ENCODE data around the gene ARNT2. TPM values are rescaled to one million over a fixed set of nuclear protein-coding genes. Genes with fewer than 3 reads are reported as not detected.

ARNT2 gene
- total and polyA plus RNA-seq, 3 experiments from 2014 or later = 0.11 to 0.13 TPM; not detected in 1

GRCh38 chr15:80431635-80432344 is 27.6 kb downstream of the ARNT2 start:
- Histone ChIP-seq H3K4me1 (ENCODE audit: insufficient read depth, low read length) (no peaks in the 10 kb centered on the region), H3K9me3 (ENCODE audit: low read length) (no peaks in the 10 kb centered on the region), H3K27ac (ENCODE audit: low read depth, low read length) (no peak overlapping the region), H3K36me3 (ENCODE audit: insufficient read depth, low read length) (no peaks in the 10 kb centered on the region), H3K27me3 (ENCODE audit: insufficient read depth, low read length, poor library complexity, severe bottlenecking) (no peaks in the 10 kb centered on the region), H3K4me3 (ENCODE audit: low read length) (no peak overlapping the region)
- Mint-ChIP-seq H3K36me3 (no peaks in the 10 kb centered on the region), H3K9me3 (no peaks in the 10 kb centered on the region), H3K27me3 (peaks cover 11 to 29% of the 10 kb centered on the region in 2 donors), H3K4me1 (no peaks in the 10 kb centered on the region), H3K4me3 (no peak overlapping the region), H3K27ac (peak overlapping the region in 1 of 8 donors; percentile 29)
- DNase-seq = no peak
- POLR2A ChIA-PET = no interaction called here
- CTCF ChIA-PET = no interaction called here

GRCh38 chr15:80432345-80432702 is 28.1 kb downstream of the ARNT2 start:
- DNase-seq = no peak
- no peak overlapping the region for H3K4me3 ChIP-seq (ENCODE audit: low read length)
- Mint-ChIP-seq H3K4me1 (no peaks in the 10 kb centered on the region), H3K9me3 (peaks cover 0 to 2% (median 0%) of the 10 kb centered on the region in 5 donors), H3K4me3 (no peak overlapping the region), H3K27ac (no peak overlapping the region), H3K27me3 (peaks cover 11 to 34% of the 10 kb centered on the region in 2 donors), H3K36me3 (no peaks in the 10 kb centered on the region)
- CTCF ChIA-PET = no interaction called here
- no peaks in the 10 kb centered on the region for H3K9me3 ChIP-seq (ENCODE audit: low read length)
- H3K27me3 ChIP-seq (ENCODE audit: insufficient read depth, low read length, poor library complexity, severe bottlenecking) = no peaks in the 10 kb centered on the region
- no peaks in the 10 kb centered on the region for H3K36me3 ChIP-seq (ENCODE audit: insufficient read depth, low read length)
- POLR2A ChIA-PET = no interaction called here
- H3K27ac ChIP-seq (ENCODE audit: low read depth, low read length) = no peak overlapping the region
- no peaks in the 10 kb centered on the region for H3K4me1 ChIP-seq (ENCODE audit: insufficient read depth, low read length)

- H3K9me3 Mint-ChIP-seq = peaks cover 0 to 2% (median 0%) of the 10 kb centered on the region in 5 donors
- POLR2A ChIA-PET = no interaction called here
- Histone ChIP-seq H3K4me3 (ENCODE audit: low read length) (no peak overlapping the region), H3K4me1 (ENCODE audit: insufficient read depth, low read length) (no peaks in the 10 kb centered on the region), H3K9me3 (ENCODE audit: low read length) (no peaks in the 10 kb centered on the region), H3K27ac (ENCODE audit: low read depth, low read length) (no peak overlapping the region), H3K36me3 (ENCODE audit: insufficient read depth, low read length) (no peaks in the 10 kb centered on the region), H3K27me3 (ENCODE audit: insufficient read depth, low read length, poor library complexity, severe bottlenecking) (no peaks in the 10 kb centered on the region)
- H3K36me3 Mint-ChIP-seq = no peaks in the 10 kb centered on the region
- DNase-seq = no peak
- no peak overlapping the region for H3K27ac Mint-ChIP-seq
- H3K4me1 Mint-ChIP-seq = no peaks in the 10 kb centered on the region
- H3K27me3 Mint-ChIP-seq = peaks cover 11 to 42% of the 10 kb centered on the region in 2 donors
- no peak overlapping the region for H3K4me3 Mint-ChIP-seq
- CTCF ChIA-PET = no interaction called here
Observed at GRCh38 chr15:80433836-80434235, 29.7 kb downstream of the ARNT2 start.

DNA sequence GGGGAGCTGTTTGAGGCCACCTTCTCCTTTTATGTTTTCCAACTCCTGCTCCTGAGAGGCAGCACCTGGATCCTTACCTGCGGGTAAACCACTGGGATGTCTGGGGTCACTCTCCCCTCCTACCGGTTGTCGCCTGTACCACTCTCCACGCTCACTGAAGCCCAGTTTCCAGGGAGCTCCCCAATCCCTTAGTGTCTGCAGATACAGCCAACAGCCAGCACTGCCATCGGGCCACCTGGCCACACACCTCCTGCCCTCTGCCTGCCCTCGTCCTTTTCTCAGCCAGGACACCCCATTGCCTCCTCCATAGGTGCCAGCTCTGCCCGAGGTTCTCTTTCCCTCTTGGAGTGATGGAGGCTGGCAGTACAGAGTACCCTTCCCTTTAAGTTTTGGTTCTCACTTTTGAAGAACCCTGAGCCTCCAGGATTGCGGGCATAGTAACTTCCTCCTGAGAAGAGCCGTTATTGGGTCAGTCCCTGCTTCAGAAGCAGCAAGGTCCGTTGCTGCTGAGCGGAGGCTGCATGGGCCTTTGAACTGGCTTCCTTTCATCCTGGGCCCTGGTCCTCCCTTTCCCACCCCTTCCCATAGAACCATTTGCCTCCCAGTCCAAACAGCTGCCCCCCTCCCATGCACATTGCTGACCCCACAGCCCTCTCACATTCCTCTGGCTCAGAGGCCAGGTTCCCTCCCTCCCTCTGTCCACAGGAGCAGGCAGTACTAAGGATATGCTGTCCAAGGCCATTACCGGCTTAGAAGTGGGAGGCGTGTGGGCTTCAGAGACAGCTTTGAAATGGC is 30.9 kb downstream of the ARNT2 start:
- H3K9me3 ChIP-seq (ENCODE audit: low read length) = no peaks in the 10 kb centered on the region
- no peak overlapping the region for H3K27ac ChIP-seq (ENCODE audit: low read depth, low read length)
- H3K27me3 ChIP-seq (ENCODE audit: insufficient read depth, low read length, poor library complexity, severe bottlenecking) = no peaks in the 10 kb centered on the region
- no peaks in the 10 kb centered on the region for H3K36me3 ChIP-seq (ENCODE audit: insufficient read depth, low read length)
- H3K4me1 Mint-ChIP-seq = no peaks in the 10 kb centered on the region
- H3K4me1 ChIP-seq (ENCODE audit: insufficient read depth, low read length) = no peaks in the 10 kb centered on the region
- no peak overlapping the region for H3K4me3 Mint-ChIP-seq
- H3K9me3 Mint-ChIP-seq = peaks cover 0 to 2% (median 0%) of the 10 kb centered on the region in 5 donors
- CTCF ChIA-PET = no interaction called here
- no peak for DNase-seq
- H3K27me3 Mint-ChIP-seq = peaks cover 7 to 52% of the 10 kb centered on the region in 2 donors
- no peaks in the 10 kb centered on the region for H3K36me3 Mint-ChIP-seq
- H3K27ac Mint-ChIP-seq = no peak overlapping the region
- POLR2A ChIA-PET = no interaction called here
- H3K4me3 ChIP-seq (ENCODE audit: low read length) = no peak overlapping the region

GRCh38 chr15:80436511-80437307 is 32.5 kb downstream of the ARNT2 start:
- Mint-ChIP-seq H3K27me3 (peaks cover 7 to 54% of the 10 kb centered on the region in 2 donors), H3K27ac (no peak overlapping the region), H3K9me3 (peaks cover 0 to 2% (median 0%) of the 10 kb centered on the region in 5 donors), H3K4me1 (no peaks in the 10 kb centered on the region), H3K36me3 (no peaks in the 10 kb centered on the region), H3K4me3 (no peak overlapping the region)
- CTCF ChIA-PET = no interaction called here
- POLR2A ChIA-PET = no interaction called here
- Histone ChIP-seq H3K36me3 (ENCODE audit: insufficient read depth, low read length) (no peaks in the 10 kb centered on the region), H3K4me3 (ENCODE audit: low read length) (no peak overlapping the region), H3K27me3 (ENCODE audit: insufficient read depth, low read length, poor library complexity, severe bottlenecking) (no peaks in the 10 kb centered on the region), H3K27ac (ENCODE audit: low read depth, low read length) (no peak overlapping the region), H3K9me3 (ENCODE audit: low read length) (no peaks in the 10 kb centered on the region), H3K4me1 (ENCODE audit: insufficient read depth, low read length) (no peaks in the 10 kb centered on the region)
- DNase-seq = no peak

DNA sequence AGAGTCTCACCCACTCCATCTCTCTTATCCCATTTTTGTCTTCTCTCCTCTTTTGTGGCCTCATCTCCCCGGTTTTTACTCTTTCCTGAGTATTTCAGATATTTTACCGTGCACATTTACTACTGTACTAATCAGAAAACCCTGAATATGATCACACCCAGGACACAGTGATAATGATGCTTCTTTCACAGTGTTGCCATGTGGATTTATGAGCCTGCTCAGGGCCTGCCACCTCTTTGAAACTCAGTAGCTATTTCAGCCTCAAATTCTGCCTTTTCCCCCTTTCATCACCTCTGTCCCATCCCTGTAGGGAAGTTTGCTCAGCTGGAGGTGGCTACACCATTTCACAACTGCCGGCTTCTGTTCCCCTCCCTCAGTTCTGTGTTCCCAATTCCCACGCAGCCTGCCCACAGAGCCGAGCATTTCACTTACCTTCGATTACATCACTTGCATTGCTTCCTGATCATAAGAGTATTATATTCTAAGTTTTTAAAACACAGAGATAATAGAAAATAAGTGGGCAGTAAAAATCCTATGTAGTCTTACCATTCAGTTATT is 33.2 kb downstream of the ARNT2 start:
- Mint-ChIP-seq H3K4me3 (no peak overlapping the region), H3K4me1 (no peaks in the 10 kb centered on the region), H3K27me3 (peaks cover 7 to 58% of the 10 kb centered on the region in 2 donors), H3K27ac (no peak overlapping the region), H3K36me3 (no peaks in the 10 kb centered on the region), H3K9me3 (peaks cover 0 to 2% (median 0%) of the 10 kb centered on the region in 5 donors)
- POLR2A ChIA-PET = no interaction called here
- H3K27me3 ChIP-seq (ENCODE audit: insufficient read depth, low read length, poor library complexity, severe bottlenecking) = no peaks in the 10 kb centered on the region
- CTCF ChIA-PET = no interaction called here
- no peaks in the 10 kb centered on the region for H3K9me3 ChIP-seq (ENCODE audit: low read length)
- H3K36me3 ChIP-seq (ENCODE audit: insufficient read depth, low read length) = no peaks in the 10 kb centered on the region
- no peak overlapping the region for H3K27ac ChIP-seq (ENCODE audit: low read depth, low read length)
- H3K4me3 ChIP-seq (ENCODE audit: low read length) = no peak overlapping the region
- H3K4me1 ChIP-seq (ENCODE audit: insufficient read depth, low read length) = no peaks in the 10 kb centered on the region
- no peak for DNase-seq

- no peak overlapping the region for H3K27ac ChIP-seq (ENCODE audit: low read depth, low read length)
- ChIA-PET POLR2A (no interaction called here), CTCF (no interaction called here)
- peaks cover 0 to 2% (median 0%) of the 10 kb centered on the region in 5 donors for H3K9me3 Mint-ChIP-seq
- no peak overlapping the region for H3K27ac Mint-ChIP-seq
- no peaks in the 10 kb centered on the region for H3K4me1 ChIP-seq (ENCODE audit: insufficient read depth, low read length)
- H3K36me3 Mint-ChIP-seq = no peaks in the 10 kb centered on the region
- H3K4me3 ChIP-seq (ENCODE audit: low read length) = no peak overlapping the region
- H3K9me3 ChIP-seq (ENCODE audit: low read length) = no peaks in the 10 kb centered on the region
- no peaks in the 10 kb centered on the region for H3K36me3 ChIP-seq (ENCODE audit: insufficient read depth, low read length)
- no peaks in the 10 kb centered on the region for H3K27me3 ChIP-seq (ENCODE audit: insufficient read depth, low read length, poor library complexity, severe bottlenecking)
- no peaks in the 10 kb centered on the region for H3K4me1 Mint-ChIP-seq
- no peak overlapping the region for H3K4me3 Mint-ChIP-seq
- no peak for DNase-seq
- peaks cover 6 to 54% of the 10 kb centered on the region in 2 donors for H3K27me3 Mint-ChIP-seq
Observed at GRCh38 chr15:80439140-80439539, 35.0 kb downstream of the ARNT2 start.

DNA sequence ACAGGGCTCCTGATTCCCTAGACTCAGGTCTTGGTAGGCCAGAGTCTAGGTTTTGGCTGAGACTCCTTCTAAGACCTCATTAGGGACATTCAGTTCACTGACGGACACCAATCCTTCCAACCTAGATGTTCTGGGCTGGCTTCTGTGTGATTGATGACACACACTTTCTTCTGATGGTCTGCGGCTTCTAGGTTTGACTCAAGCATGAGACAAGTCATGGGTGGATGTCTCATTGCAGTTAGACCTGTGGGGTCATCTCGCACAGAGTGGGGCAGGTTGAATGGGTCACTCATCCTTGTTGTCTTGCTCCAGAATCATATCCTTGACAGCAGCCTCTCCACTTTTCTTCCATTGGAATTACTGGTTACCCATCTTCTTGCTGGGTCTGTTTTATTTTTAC is 35.8 kb downstream of the ARNT2 start:
- H3K27me3 ChIP-seq (ENCODE audit: insufficient read depth, low read length, poor library complexity, severe bottlenecking) = no peaks in the 10 kb centered on the region
- no peaks in the 10 kb centered on the region for H3K4me1 ChIP-seq (ENCODE audit: insufficient read depth, low read length)
- ChIA-PET CTCF (no interaction called here), POLR2A (no interaction called here)
- no peak overlapping the region for H3K27ac ChIP-seq (ENCODE audit: low read depth, low read length)
- Mint-ChIP-seq H3K36me3 (no peaks in the 10 kb centered on the region), H3K27ac (no peak overlapping the region), H3K9me3 (peaks cover 0 to 2% (median 0%) of the 10 kb centered on the region in 5 donors), H3K4me1 (no peaks in the 10 kb centered on the region), H3K27me3 (peaks cover 4 to 53% of the 10 kb centered on the region in 2 donors), H3K4me3 (no peak overlapping the region)
- no peak for DNase-seq
- H3K36me3 ChIP-seq (ENCODE audit: insufficient read depth, low read length) = no peaks in the 10 kb centered on the region
- H3K4me3 ChIP-seq (ENCODE audit: low read length) = no peak overlapping the region
- no peaks in the 10 kb centered on the region for H3K9me3 ChIP-seq (ENCODE audit: low read length)
